ENCODE results near the gene GDPD4. TPM values are rescaled to one million over a fixed set of nuclear protein-coding genes. Genes with fewer than 3 reads are reported as not detected.

The GDPD4 gene
- total RNA-seq, 1 donor from 2014 or later = not detected

- H3K27me3 Mint-ChIP-seq (ENCODE audit: low read depth) = no peaks in the 10 kb centered on the region
- H3K9me3 Mint-ChIP-seq (ENCODE audit: low read depth) = no peaks in the 10 kb centered on the region
- H3K36me3 Mint-ChIP-seq (ENCODE audit: low read depth) = peaks cover 21% of the 10 kb centered on the region
- no peak for DNase-seq (ENCODE audit: low spot score)
- no peak for TF ChIP-seq CTCF (IDR thresholded peaks at IDR 0.05)
- no peaks in the 10 kb centered on the region for H3K4me1 Mint-ChIP-seq (ENCODE audit: low read depth)
- H3K27ac Mint-ChIP-seq (ENCODE audit: unreplicated experiment) = no peak overlapping the region
- H3K4me3 Mint-ChIP-seq (ENCODE audit: unreplicated experiment) = no peak overlapping the region
Measured at GRCh38 chr11:77332259-77332658, 30.8 kb upstream of the GDPD4 start.

- no peak for DNase-seq (ENCODE audit: low spot score)
- Mint-ChIP-seq H3K9me3 (ENCODE audit: low read depth) (peaks cover 4% of the 10 kb centered on the region), H3K27me3 (ENCODE audit: low read depth) (no peaks in the 10 kb centered on the region), H3K27ac (ENCODE audit: unreplicated experiment) (no peak overlapping the region), H3K4me3 (ENCODE audit: unreplicated experiment) (no peak overlapping the region), H3K36me3 (ENCODE audit: low read depth) (peaks cover 21% of the 10 kb centered on the region), H3K4me1 (ENCODE audit: low read depth) (no peaks in the 10 kb centered on the region)
- TF ChIP-seq CTCF (IDR thresholded peaks at IDR 0.05) = no peak
Measured at GRCh38 chr11:77325159-77325558, 23.7 kb upstream of the GDPD4 start.

GRCh38 chr11:77324508-77324907 lies 23.0 kb upstream of the GDPD4 start:
- no peaks in the 10 kb centered on the region for H3K27me3 Mint-ChIP-seq (ENCODE audit: low read depth)
- no peak overlapping the region for H3K4me3 Mint-ChIP-seq (ENCODE audit: unreplicated experiment)
- H3K36me3 Mint-ChIP-seq (ENCODE audit: low read depth) = peaks cover 20% of the 10 kb centered on the region
- no peaks in the 10 kb centered on the region for H3K4me1 Mint-ChIP-seq (ENCODE audit: low read depth)
- no peak overlapping the region for H3K27ac Mint-ChIP-seq (ENCODE audit: unreplicated experiment)
- no peak for DNase-seq (ENCODE audit: low spot score)
- no peak for TF ChIP-seq CTCF (IDR thresholded peaks at IDR 0.05)
- peaks cover 4% of the 10 kb centered on the region for H3K9me3 Mint-ChIP-seq (ENCODE audit: low read depth)

- DNase-seq (ENCODE audit: low spot score) = no peak
- no peak overlapping the region for H3K4me3 Mint-ChIP-seq (ENCODE audit: unreplicated experiment)
- H3K9me3 Mint-ChIP-seq (ENCODE audit: low read depth) = peaks cover 4% of the 10 kb centered on the region
- H3K36me3 Mint-ChIP-seq (ENCODE audit: low read depth) = peaks cover 16% of the 10 kb centered on the region
- H3K27me3 Mint-ChIP-seq (ENCODE audit: low read depth) = no peaks in the 10 kb centered on the region
- TF ChIP-seq CTCF (IDR thresholded peaks at IDR 0.05) = no peak
- H3K4me1 Mint-ChIP-seq (ENCODE audit: low read depth) = no peaks in the 10 kb centered on the region
- no peak overlapping the region for H3K27ac Mint-ChIP-seq (ENCODE audit: unreplicated experiment)
Measured at GRCh38 chr11:77322926-77323590, 21.6 kb upstream of the GDPD4 start.

- Mint-ChIP-seq H3K4me3 (ENCODE audit: unreplicated experiment) (no peak overlapping the region), H3K27me3 (ENCODE audit: low read depth) (no peaks in the 10 kb centered on the region), H3K9me3 (ENCODE audit: low read depth) (peaks cover 4% of the 10 kb centered on the region), H3K4me1 (ENCODE audit: low read depth) (no peaks in the 10 kb centered on the region), H3K27ac (ENCODE audit: unreplicated experiment) (no peak overlapping the region), H3K36me3 (ENCODE audit: low read depth) (peaks cover 13% of the 10 kb centered on the region)
- DNase-seq (ENCODE audit: low spot score) = no peak
- no peak for TF ChIP-seq CTCF (IDR thresholded peaks at IDR 0.05)
Measured at GRCh38 chr11:77322506-77322905, 21.0 kb upstream of the GDPD4 start.
